Measurements from ENCODE around the gene TMEM223. TPM values are rescaled to one million over a fixed set of nuclear protein-coding genes. Genes with fewer than 3 reads are reported as not detected.
"Not testable (repeated sequence)": the region's sequence is repeated elsewhere in the genome, so short reads cannot be mapped to it uniquely, and the experiment has no call there.

TMEM223 gene
- total RNA-seq, 4 donors from 2014 or later, result 13.8 to 34.5 (median 19.8) TPM

DNA sequence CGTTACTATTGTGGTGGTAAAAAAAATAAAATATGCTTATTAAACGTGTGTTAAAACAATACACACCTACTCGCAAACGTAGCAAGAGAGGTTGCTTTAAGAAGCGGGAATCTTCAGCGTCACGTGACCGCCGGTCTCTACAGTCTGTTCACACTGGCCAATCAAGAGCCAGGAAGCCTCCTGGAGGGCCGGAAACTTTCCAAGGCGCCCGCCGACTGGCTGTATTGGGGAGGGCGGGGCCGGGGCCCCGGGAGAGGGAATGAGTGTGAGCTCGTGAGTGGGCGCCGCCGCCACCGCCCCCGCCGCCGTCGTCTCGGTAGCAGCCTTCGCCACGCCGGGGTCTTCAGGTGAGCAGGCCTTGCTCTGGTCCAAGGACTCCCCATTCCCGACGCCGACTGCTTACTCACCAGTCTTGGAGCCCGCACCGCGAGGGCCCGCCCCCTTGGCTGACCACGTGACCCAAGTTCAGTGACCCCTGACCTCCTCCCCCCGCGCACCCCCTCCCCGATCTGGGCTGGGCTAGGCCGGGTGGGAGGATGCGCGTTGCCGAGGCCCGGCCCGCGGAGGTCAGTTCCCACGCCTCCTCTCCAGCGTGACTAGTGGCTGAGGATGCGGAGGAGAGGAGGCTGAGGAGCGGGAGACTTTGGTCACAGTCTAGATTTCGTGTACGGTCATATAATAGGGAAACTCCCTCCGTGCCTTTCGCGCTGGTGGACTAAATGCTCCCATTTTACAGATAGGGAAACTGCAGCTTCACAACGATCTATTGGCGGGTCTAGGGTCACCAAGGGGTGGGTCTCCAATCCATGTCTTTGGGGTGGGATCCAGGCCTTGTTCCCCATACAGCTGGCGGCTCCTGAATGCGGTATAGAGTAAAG, 20.4 kb downstream of the TMEM223 start, which contains the start of gene TAF6L:
Gene TAF6L (plus strand): TSS at position 253 of the 878 bp plus-strand sequence. CDS start 4,388 bp downstream, outside the sequence.
- no peaks in the 10 kb centered on the region for H3K9me3 ChIP-seq
- H3K4me3 ChIP-seq, result peak within 1 kb of the TSS; percentile 56 to 96 (median 76)
- no peaks in the 10 kb centered on the region for H3K27me3 ChIP-seq
- H3K27ac ChIP-seq, result peak within 1 kb of the TSS; percentile 85 to 98 (median 93)
- peaks cover 0 to 17% (median 6%) of the 10 kb centered on the region in 4 donors for H3K4me1 ChIP-seq
- peak; percentile 97 to 99 (median 98) for DNase-seq
- peaks cover 0 to 23% (median 0%) of the 10 kb centered on the region in 3 donors for H3K36me3 ChIP-seq
- TF ChIP-seq POLR2A (IDR thresholded peaks at IDR 0.05), result peak; percentile 39 to 53
- TF ChIP-seq, protein P1, sequence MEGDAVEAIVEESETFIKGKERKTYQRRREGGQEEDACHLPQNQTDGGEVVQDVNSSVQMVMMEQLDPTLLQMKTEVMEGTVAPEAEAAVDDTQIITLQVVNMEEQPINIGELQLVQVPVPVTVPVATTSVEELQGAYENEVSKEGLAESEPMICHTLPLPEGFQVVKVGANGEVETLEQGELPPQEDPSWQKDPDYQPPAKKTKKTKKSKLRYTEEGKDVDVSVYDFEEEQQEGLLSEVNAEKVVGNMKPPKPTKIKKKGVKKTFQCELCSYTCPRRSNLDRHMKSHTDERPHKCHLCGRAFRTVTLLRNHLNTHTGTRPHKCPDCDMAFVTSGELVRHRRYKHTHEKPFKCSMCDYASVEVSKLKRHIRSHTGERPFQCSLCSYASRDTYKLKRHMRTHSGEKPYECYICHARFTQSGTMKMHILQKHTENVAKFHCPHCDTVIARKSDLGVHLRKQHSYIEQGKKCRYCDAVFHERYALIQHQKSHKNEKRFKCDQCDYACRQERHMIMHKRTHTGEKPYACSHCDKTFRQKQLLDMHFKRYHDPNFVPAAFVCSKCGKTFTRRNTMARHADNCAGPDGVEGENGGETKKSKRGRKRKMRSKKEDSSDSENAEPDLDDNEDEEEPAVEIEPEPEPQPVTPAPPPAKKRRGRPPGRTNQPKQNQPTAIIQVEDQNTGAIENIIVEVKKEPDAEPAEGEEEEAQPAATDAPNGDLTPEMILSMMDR (IDR thresholded peaks at IDR 0.05), result no peak

DNA sequence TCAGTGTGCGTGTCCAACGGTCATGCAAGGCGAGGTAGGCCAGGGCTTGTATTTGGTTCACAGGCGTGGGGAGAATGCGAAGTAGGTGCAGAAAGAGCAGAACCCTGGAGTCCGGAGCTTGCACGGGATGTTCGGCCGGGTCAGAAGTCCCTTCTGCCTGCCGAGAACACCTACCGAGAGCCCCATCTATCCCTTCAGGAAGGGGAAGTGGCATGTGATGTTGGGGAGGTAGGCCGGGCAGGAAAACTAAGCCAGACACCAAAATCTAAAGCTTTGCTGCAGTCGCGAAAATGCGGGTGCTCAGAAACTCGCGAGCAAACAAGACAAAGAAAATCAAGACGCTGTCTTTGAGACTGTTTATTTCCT, 21.0 kb downstream of the TMEM223 start:
- DNase-seq, result peak; percentile 40 to 59 (median 57)
- peaks cover 0 to 17% (median 6%) of the 10 kb centered on the region in 4 donors for H3K4me1 ChIP-seq
- H3K27me3 ChIP-seq, result no peaks in the 10 kb centered on the region
- H3K4me3 ChIP-seq, result peak overlapping the region; percentile 56 to 96 (median 76)
- H3K27ac ChIP-seq, result peak overlapping the region; percentile 85 to 98 (median 93)
- peaks cover 0 to 23% (median 0%) of the 10 kb centered on the region in 3 donors for H3K36me3 ChIP-seq
- no peak for TF ChIP-seq POLR2A (IDR thresholded peaks at IDR 0.05)
- TF ChIP-seq, protein P1 (IDR thresholded peaks at IDR 0.05), result no peak
- H3K9me3 ChIP-seq, result no peaks in the 10 kb centered on the region

DNA sequence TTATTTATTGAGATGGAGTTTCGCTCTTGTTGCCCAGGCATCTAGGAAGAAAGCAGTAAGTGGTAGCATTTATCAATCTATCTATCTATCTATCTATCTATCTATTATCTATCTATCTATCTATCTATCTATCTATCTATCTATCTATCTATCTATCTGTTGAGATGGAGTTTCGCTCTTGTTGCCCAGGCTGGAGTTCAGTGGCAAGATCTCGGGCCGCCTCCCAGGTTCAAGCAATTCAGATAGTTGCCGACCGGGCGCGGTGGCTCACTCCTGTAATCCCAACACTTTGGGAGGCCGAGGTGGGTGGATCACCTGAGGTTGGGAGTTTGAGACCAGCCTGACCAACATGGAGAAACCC, 31.0 kb downstream of the TMEM223 start:
- peaks cover 0 to 10% (median 4%) of the 10 kb centered on the region in 4 donors for H3K4me1 ChIP-seq
- H3K36me3 ChIP-seq, H3K27me3 ChIP-seq, H3K9me3 ChIP-seq, DNase-seq: not testable (repeated sequence)
- peak overlapping the region; percentile 82 to 87 (median 84) for H3K27ac ChIP-seq
- peak overlapping the region; percentile 65 to 81 (median 70) for H3K4me3 ChIP-seq

DNA sequence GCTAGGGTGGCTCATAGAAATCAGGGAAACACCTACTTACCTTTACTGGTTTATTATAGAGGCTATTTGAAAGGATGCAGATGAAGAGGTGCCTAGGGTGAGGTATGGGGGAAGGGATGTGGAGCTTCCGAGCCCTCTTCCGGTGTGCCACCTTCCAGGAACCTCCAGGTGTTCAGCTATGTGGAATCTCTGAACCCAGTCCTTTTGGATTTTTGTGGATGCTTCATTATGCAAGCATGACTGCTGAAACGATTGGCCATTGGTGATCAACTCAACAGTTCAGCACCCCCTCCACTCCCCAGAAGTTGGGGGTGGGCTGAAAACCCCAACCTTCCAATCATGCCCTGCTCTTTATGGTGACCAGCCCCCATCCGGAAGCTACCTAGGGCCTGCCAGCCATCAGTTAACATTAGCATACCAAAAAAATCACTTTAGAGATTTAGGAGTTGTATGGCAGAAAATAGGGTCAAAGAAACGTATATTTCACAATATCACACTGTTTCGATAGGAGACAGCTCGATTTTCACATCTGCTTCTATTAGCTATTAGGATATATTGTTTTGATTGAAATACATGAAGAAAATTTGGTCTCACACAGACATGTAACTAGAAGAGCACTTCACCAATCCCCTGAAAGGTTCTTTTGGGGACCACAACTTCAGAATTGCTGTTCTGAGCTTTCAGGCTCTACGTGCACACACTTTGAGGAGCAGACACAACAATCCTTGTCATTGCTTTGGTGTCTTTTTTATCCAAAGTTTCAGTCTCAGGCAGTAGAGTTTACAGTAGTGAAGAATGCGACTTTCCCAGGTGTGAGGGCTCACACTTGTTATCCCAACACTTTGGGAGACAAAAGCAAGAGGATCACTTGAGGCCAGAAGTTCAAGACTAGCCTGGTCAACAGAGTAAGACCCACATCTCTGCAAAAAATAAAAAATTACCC, 33.7 kb downstream of the TMEM223 start:
- Histone ChIP-seq H3K9me3 (no peaks in the 10 kb centered on the region), H3K27ac (no peak overlapping the region), H3K27me3 (no peaks in the 10 kb centered on the region), H3K4me1 (peaks cover 0 to 21% (median 8%) of the 10 kb centered on the region in 4 donors), H3K4me3 (no peak overlapping the region), H3K36me3 (no peaks in the 10 kb centered on the region)
- DNase-seq, result no peak
- TF ChIP-seq, protein P1 (IDR thresholded peaks at IDR 0.05), result no peak
- no peak for TF ChIP-seq POLR2A (IDR thresholded peaks at IDR 0.05)

DNA sequence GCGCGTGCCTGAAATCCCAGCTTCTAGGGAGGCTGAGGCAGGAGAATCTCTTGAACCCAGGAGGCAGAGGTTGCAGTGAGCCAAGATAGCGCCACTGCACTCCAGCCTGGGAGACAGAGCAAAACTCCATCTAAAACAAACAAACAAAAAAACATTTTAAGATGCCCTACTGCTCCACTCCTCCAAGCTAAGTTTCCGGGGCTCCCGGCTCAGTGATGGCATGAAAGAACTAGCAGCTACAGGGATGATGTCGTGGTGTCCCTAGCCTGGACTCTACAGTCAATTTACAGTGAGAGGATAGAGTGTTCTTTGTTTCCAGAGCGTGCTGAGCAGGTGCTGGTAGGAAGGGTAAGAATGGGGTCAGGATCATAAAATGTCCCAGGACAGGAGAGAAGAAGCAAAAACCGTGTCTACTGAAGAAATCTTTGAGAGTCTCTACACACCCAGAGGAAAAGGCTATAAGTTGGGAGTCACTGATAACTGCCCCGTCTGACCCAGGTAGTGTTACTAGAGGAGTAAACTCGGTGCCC, 36.7 kb downstream of the TMEM223 start:
- TF ChIP-seq, protein P1 (IDR thresholded peaks at IDR 0.05), result no peak
- no peak for TF ChIP-seq POLR2A (IDR thresholded peaks at IDR 0.05)
- Histone ChIP-seq H3K27ac (no peak overlapping the region), H3K36me3 (peaks cover 0 to 13% (median 0%) of the 10 kb centered on the region in 3 donors), H3K4me3 (no peak overlapping the region), H3K27me3 (no peaks in the 10 kb centered on the region), H3K4me1 (peaks cover 0 to 23% (median 4%) of the 10 kb centered on the region in 4 donors), H3K9me3 (no peaks in the 10 kb centered on the region)
- DNase-seq, result no peak

Data from Peyer's patch (tissue), 4 donors.